K562 (cell line): ENCODE results near the gene POC5. TPM values are rescaled to one million over a fixed set of nuclear protein-coding genes. Genes with fewer than 3 reads are reported as not detected.

ENCODE experiments used
- BCL6 ChIP-seq: fragments of 250-450 bp; sonication (Bioruptor Pico); IDR thresholded peaks from 2 replicates; pipeline ENCODE4 v1.4.0; 2020
- CREBBP ChIP-seq: IDR thresholded peaks from one replicate; pipeline ENCODE4 v1.6.1; 2012; ENCODE audit warnings: low read depth, mild to moderate bottlenecking, control low read depth, inconsistent platforms, low read length
- DNMT1 ChIP-seq: fragments of 450-650 bp; IDR thresholded peaks from 2 replicates; pipeline ENCODE4 v1.6.1; 2016; ENCODE audit warnings: antibody characterized with exemption, mild to moderate bottlenecking
- ETV5 ChIP-seq: sonication (generic); formaldehyde crosslinking; IDR thresholded peaks from 2 replicates; pipeline ENCODE4 v1.4.0; 2020; ENCODE audit warnings: low read depth, mild to moderate bottlenecking, missing genetic modification reagents
- HDAC2 ChIP-seq: fragments of 450-650 bp; IDR thresholded peaks from 2 replicates; pipeline ENCODE4 v1.6.1; 2016; ENCODE audit warnings: mild to moderate bottlenecking
- MCM2 ChIP-seq: fragments of 450-650 bp; IDR thresholded peaks from 2 replicates; pipeline ENCODE4 v1.6.1; 2017; ENCODE audit warnings: low read depth, mild to moderate bottlenecking
- MEIS2 ChIP-seq: fragments of 450-650 bp; IDR thresholded peaks from 2 replicates; pipeline ENCODE4 v1.6.1; 2014; ENCODE audit warnings: mild to moderate bottlenecking; ENCODE audit not compliant: partially characterized antibody
- MIER1 ChIP-seq: fragments of 450-650 bp; IDR thresholded peaks from 2 replicates; pipeline ENCODE4 v1.6.1; 2016; ENCODE audit warnings: antibody characterized with exemption, mild to moderate bottlenecking, low read depth
- MTA1 ChIP-seq: fragments of 450-650 bp; IDR thresholded peaks from 2 replicates; pipeline ENCODE4 v1.6.1; 2017; ENCODE audit warnings: borderline replicate concordance
- PHF20 ChIP-seq: fragments of 450-650 bp; IDR thresholded peaks from 2 replicates; pipeline ENCODE4 v1.6.1; 2018; ENCODE audit not compliant: partially characterized antibody
- PHF8 ChIP-seq: fragments of 200-600 bp; sonication (generic); IDR thresholded peaks from 2 replicates; pipeline ENCODE4 v1.6.1; 2012; ENCODE audit warnings: mixed run types, mild to moderate bottlenecking, inconsistent platforms, low read length, moderate library complexity, borderline replicate concordance
- POLR2AphosphoS2 ChIP-seq: IDR thresholded peaks from 2 replicates; pipeline ENCODE4 v1.6.1; 2012; ENCODE audit warnings: low read length, improper control_type of control experiment
- POLR2H ChIP-seq: IDR thresholded peaks from 2 replicates; pipeline ENCODE4 v1.6.1; 2016; ENCODE audit warnings: missing genetic modification characterization, low read depth, mild to moderate bottlenecking, control low read depth, missing compliant biosample characterization, moderate library complexity
- POU5F1 ChIP-seq: fragments of 150-350 bp; IDR thresholded peaks from 2 replicates; pipeline ENCODE4 v1.6.1; 2014; ENCODE audit warnings: borderline replicate concordance, low read length, low read depth, mild to moderate bottlenecking; ENCODE audit not compliant: partially characterized antibody
- RAD51 ChIP-seq: fragments of 450-650 bp; IDR thresholded peaks from 2 replicates; pipeline ENCODE4 v1.7.1; 2016; ENCODE audit warnings: low read depth, mild to moderate bottlenecking, borderline replicate concordance
- SMARCA4 ChIP-seq: fragments of 450-650 bp; IDR thresholded peaks from 2 replicates; pipeline ENCODE4 v1.6.1; 2016
- ZKSCAN8 ChIP-seq: fragments of 200-800 bp; sonication (Bioruptor generic); IDR thresholded peaks from 2 replicates; pipeline ENCODE4 v1.6.1; 2016; ENCODE audit warnings: missing genetic modification characterization, missing compliant biosample characterization
- ZNF232 ChIP-seq: sonication (generic); formaldehyde crosslinking; IDR thresholded peaks from 2 replicates; pipeline ENCODE4 v1.8.0; 2022; ENCODE audit warnings: mild to moderate bottlenecking, missing genetic modification reagents
- ZNF316 ChIP-seq: fragments of 450-650 bp; IDR thresholded peaks from 2 replicates; pipeline ENCODE4 v1.6.1; 2016
- ZNF561 ChIP-seq: fragments of 450-650 bp; formaldehyde crosslinking; conservative IDR thresholded peaks from 2 replicates; pipeline ENCODE4 v1.4.0; 2020; ENCODE audit warnings: mild to moderate bottlenecking, moderate library complexity
- ZSCAN29 ChIP-seq: fragments of 450-650 bp; IDR thresholded peaks from 2 replicates; pipeline ENCODE4 v1.6.1; 2017
- polyA plus RNA-seq, 8 experiments: library from polyadenylated mRNA; depleted of rRNA in 4 of 8; stranded (reverse) in 5 of 8; unstranded in 3 of 8; fragments of >200 nt; fragmentation: Nextera tagmentation in 2 of 8; fragmentation: Illumina TruSeq in 1 of 8; extraction: Ambion mirVana in 2 of 8; extraction: Trizol in 1 of 8; gene quantifications; 2 replicates each; pipeline versions ENCODE4 v1.2.1 to v1.2.3, GENCODE V29; 2011 to 2014; ENCODE audit warnings: inconsistent platforms in 1 of 8, missing spikeins in 1 of 8
- total RNA-seq, 7 experiments: library from RNA; depleted of rRNA in 6 of 7; stranded (reverse); fragments of >200 nt in 6 of 7; fragmentation: Illumina TruSeq in 2 of 7; extraction: Trizol in 2 of 7; gene quantifications; 2 replicates each; pipeline versions ENCODE4 v1.2.1 to v1.2.3, GENCODE V29; 2011 to 2021; ENCODE audit warnings: low replicate concordance in 1 of 7
- TF ChIP-seq, protein P1 (sequence below): fragments of 450-650 bp; IDR thresholded peaks from 2 replicates; pipeline ENCODE4 v1.6.1; 2016
- TF ChIP-seq, protein P2 (sequence below): fragments of 450-650 bp; IDR thresholded peaks from 2 replicates; pipeline ENCODE4 v1.6.1; 2016; ENCODE audit warnings: missing biosample characterization, missing genetic modification characterization
- TF ChIP-seq, protein P3 (sequence below), 2 experiments: fragments of 150-350 bp in 1 of 2; IDR thresholded peaks; 2 replicates each; pipeline ENCODE4 v1.6.1; 2012 to 2016; ENCODE audit warnings: low read depth in 2 of 2, low read length in 2 of 2, mild to moderate bottlenecking in 1 of 2, moderate library complexity in 1 of 2

POC5 gene
- total and polyA plus RNA-seq, 9 of the 15 experiments (the other 6 are each of a cell fraction or from before 2014, with no cell fraction given) = 14.5 to 38.2 (median 27.0) TPM

DNA sequence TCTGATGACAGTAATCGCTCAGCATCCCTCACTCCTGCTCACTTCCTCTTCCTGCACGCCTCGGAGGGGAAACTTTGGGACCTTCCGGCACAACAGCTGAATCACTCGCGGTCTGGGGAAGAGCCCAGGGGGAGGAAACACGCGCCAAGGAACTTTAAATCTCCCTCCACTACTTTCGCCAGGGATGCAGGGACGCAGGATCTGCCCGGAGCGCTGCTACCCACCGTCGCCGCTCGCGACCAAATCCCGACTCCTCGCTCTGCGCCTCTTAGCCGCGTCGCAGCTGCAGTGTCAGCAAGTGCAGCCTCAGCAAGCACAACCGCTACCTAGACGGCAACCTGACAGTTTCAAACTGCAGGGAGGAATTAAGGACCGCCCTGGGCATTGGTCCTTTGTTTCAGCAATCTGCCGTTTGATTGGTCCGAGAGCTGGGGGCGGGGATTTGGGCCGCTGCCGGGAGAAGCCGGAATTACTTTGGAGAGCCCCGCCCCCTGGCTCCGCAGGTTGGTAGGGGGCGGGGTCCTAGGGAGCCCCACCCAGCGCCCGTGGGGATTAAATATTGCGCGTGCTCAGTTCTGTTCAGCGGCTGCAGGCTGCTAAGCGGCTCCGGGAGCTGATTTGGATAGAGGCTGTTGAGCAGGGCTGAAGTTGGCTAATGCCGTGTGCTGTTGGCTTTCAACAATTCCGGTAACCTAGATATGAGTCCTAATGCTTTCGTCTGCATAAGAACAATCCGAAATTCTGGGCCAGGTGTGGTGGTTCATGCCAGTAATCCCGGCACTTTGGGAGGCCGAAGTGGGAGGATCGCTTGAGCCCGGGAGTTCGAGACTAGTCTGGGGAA lies at the start of gene POC5 (continued):
- TF ChIP-seq ZKSCAN8 (CRISPR knock-in tag) (no peak), ZNF561 (no peak), BCL6 (CRISPR knock-in tag) (no peak), SMARCA4 (0 out of 2 replicates have a peak, but pooled peaks have one; percentile 8), ZNF232 (CRISPR knock-in tag) (no peak), MIER1 (0 out of 2 replicates have a peak, but pooled peaks have one; percentile 32), POLR2H (tag) (peak; percentile 85), MCM2 (no peak), MTA1 (peak; percentile 90), RAD51 (no peak), HDAC2 (peak; percentile 96), POLR2AphosphoS2 (peak; percentile 64; the same call in 1 of the 2 replicates), POU5F1 (no peak), PHF8 (peak; percentile 99), PHF20 (peak; percentile 93), CREBBP (no peak), DNMT1 (no peak), ZNF316 (peak; percentile 95), MEIS2 (peak; percentile 52), ETV5 (peak; percentile 82), ZSCAN29 (no peak)
- TF ChIP-seq, protein P1, sequence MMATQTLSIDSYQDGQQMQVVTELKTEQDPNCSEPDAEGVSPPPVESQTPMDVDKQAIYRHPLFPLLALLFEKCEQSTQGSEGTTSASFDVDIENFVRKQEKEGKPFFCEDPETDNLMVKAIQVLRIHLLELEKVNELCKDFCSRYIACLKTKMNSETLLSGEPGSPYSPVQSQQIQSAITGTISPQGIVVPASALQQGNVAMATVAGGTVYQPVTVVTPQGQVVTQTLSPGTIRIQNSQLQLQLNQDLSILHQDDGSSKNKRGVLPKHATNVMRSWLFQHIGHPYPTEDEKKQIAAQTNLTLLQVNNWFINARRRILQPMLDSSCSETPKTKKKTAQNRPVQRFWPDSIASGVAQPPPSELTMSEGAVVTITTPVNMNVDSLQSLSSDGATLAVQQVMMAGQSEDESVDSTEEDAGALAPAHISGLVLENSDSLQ = peak; percentile 86
- TF ChIP-seq, protein P2, sequence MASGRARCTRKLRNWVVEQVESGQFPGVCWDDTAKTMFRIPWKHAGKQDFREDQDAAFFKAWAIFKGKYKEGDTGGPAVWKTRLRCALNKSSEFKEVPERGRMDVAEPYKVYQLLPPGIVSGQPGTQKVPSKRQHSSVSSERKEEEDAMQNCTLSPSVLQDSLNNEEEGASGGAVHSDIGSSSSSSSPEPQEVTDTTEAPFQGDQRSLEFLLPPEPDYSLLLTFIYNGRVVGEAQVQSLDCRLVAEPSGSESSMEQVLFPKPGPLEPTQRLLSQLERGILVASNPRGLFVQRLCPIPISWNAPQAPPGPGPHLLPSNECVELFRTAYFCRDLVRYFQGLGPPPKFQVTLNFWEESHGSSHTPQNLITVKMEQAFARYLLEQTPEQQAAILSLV (tag) = no peak
- TF ChIP-seq, protein P3, sequence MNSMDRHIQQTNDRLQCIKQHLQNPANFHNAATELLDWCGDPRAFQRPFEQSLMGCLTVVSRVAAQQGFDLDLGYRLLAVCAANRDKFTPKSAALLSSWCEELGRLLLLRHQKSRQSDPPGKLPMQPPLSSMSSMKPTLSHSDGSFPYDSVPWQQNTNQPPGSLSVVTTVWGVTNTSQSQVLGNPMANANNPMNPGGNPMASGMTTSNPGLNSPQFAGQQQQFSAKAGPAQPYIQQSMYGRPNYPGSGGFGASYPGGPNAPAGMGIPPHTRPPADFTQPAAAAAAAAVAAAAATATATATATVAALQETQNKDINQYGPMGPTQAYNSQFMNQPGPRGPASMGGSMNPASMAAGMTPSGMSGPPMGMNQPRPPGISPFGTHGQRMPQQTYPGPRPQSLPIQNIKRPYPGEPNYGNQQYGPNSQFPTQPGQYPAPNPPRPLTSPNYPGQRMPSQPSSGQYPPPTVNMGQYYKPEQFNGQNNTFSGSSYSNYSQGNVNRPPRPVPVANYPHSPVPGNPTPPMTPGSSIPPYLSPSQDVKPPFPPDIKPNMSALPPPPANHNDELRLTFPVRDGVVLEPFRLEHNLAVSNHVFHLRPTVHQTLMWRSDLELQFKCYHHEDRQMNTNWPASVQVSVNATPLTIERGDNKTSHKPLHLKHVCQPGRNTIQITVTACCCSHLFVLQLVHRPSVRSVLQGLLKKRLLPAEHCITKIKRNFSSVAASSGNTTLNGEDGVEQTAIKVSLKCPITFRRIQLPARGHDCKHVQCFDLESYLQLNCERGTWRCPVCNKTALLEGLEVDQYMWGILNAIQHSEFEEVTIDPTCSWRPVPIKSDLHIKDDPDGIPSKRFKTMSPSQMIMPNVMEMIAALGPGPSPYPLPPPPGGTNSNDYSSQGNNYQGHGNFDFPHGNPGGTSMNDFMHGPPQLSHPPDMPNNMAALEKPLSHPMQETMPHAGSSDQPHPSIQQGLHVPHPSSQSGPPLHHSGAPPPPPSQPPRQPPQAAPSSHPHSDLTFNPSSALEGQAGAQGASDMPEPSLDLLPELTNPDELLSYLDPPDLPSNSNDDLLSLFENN (IDR thresholded peaks at IDR 0.05; ENCODE audit: low read depth in 2 of 2, low read length in 2 of 2) = 0 out of 4 replicates have a peak, but pooled peaks of 1 of the 2 experiments have one; percentile 58
